Measurements from ENCODE around the gene ANKRD6.
A peak's percentile ranks its signal among the peaks of the same experiment; 100 is the strongest.

Gene ANKRD6

DNA sequence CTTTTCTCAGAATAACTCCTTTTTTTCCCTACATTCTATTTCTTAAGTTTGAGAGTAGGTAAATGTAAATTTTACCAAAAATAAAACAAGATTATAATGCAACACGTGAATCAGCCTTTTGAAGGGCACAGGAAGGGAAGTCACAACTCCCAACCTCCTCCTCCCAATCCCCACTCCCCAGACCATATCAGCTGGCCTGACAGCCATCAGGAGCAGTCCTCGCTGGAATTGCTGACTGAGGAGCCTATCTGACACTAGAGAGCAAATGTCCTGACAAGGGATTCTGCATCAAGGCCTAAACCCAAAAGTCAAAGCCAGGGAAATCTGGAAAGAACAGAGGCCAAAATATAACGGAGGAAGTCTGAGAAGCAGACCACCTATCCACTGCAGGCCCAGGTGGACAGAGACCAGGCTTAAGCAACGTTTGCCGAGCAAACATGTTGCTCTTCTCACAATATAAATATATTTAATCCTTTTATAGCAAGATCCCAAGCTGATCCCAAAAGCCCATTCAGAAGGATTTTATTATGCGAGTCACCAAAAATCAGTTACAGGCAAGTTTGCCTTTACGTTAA is 23.4 kb upstream of the ANKRD6 start:
- TF ChIP-seq GATA3 (IDR thresholded peaks at IDR 0.05; ENCODE audit: low read depth, low read length) (no peak), GATA2 (IDR thresholded peaks at IDR 0.05; ENCODE audit: low read depth, low read length) (no peak)

DNA sequence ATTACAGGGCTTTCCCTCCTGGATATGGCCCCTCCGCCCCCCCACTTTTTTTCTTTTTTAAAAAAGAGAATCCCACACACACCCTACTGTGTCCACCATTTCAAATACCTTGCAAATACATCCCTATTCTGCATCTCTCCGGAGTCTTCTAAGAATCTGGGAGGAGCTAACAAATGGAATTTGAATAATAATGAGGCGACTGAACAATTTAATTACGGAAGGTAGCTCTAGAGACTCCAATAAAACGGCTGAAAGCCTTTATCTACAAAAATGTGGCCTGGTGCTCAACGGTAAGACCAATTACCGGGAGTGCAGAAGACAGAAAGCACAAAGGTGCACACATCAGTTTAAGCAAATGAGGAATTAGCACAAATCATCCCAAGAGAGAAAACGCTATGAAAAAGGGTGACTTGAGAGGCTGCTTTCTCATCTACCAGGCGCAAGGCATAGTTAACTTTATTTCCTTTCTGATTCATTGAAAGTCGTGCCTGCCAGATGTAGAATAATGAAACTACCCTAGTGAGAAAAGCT is 22.7 kb upstream of the ANKRD6 start:
- TF ChIP-seq GATA3 (IDR thresholded peaks at IDR 0.05; ENCODE audit: low read depth, low read length): no peak
- TF ChIP-seq GATA2 (IDR thresholded peaks at IDR 0.05; ENCODE audit: low read depth, low read length): no peak

DNA sequence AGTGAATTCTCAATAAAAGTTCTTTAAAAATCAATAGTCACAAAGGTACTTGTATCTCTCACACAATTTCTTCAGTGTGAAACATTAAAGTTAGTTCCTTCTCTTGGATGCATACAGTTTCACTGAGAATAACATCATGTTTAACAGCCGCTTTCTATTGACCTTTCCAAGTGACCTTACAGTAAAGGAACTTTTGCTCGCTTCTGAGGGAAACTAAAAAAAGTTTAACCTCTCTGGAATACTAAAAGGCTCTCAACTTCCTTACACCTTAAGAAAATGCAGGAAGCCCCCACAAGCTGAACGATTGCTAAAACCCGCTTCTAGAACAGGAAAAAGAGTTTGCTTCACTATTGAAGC is 22.2 kb upstream of the ANKRD6 start:
- TF ChIP-seq GATA3 (IDR thresholded peaks at IDR 0.05; ENCODE audit: low read depth, low read length) (no peak), GATA2 (IDR thresholded peaks at IDR 0.05; ENCODE audit: low read depth, low read length) (no peak)

DNA sequence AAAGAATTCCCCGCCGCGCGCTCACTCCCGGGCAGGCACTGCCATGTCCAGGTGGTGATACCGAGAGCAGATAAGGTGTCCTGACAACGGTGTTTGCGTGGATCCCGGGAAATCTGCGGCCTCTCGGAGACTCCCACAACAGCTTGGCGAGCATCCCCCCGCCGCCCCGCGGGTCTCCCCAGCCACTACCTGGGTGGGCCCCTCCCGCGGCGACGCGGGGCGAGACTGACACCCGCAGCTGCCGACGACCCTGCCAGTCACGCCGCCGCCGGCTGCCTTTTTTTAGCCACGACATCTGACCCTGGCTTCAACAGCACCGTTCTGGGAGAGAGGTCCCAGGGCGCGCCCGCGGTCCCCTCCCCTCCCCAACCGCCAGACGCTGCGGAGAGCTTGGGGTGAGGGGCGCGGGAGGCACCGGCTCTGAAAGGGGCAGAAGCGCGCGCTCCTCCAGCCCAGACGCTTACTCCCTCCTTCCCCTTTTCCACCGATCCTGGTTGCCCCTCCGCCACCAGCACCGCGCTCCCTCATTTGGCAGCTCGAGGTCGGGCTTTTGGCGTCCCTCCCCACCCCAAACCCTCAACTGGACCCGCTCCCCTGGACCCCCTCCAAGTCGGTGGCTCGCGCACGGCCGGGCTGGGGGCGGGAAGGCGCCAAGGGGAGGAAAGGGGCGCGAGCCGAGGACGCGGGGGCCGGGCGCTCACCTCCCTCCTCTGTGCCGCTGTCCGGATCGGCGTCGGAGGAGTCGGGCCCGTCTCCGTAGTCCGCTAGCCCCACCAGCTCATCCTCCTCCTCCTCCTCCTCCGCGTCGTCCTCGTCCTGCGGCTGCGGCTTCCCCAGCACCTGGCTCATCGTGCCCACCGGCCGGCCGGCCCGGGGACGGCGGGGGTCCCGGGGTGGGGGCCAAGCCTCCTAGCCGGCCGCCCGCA is 21.5 kb upstream of the ANKRD6 start:
- TF ChIP-seq GATA3 (IDR thresholded peaks at IDR 0.05; ENCODE audit: low read depth, low read length) (no peak), GATA2 (IDR thresholded peaks at IDR 0.05; ENCODE audit: low read depth, low read length) (peak; percentile 89)

DNA sequence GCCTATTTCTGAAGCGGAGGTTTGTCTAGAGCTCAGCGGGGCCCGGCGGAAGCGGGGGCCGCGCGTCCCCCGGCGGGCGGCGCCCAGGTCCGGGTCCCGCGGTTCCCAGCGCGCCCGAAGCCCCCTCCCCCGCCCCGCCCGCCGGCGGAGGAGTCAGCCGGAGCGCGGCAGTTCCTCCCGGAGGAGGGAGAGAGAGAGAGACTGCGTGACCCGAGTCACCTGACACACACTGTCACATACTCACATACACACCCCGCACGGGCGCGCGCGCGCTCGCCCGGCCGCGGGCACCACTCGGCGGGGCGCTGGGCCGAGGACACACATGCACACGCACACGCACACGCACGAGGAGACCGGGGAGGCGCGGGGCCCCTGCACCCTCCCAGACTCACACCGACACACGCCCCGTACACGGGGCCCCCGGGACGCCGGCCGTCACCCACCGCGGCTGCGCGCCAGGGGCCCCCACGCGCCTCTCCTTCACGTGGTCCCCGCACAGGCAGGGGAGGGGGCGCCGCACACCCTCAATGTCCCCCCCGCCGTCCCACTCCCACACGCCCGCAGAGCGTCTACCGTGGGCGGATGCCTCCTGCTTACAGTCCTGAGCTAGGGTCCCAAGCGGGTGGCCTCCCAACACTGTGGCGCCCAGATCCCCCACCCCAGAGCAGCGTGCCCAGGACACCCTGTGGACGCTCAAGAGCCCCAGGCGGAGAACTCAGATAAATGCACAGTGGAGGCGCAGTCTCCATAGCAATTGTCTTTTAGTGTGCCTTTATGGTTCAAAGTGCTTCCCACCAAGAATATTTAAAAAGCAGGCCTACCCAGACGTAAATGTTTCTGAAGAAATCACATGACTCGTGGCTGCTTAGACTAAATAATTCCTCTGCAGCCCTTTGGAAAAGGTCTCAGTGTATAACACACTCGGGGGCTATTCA is 20.6 kb upstream of the ANKRD6 start, which contains the start of gene RRAGD:
Gene RRAGD (minus strand): TSS at position 203 of the 935 bp plus-strand sequence. CDS start 280 bp downstream, outside the sequence.
- TF ChIP-seq GATA2 (IDR thresholded peaks at IDR 0.05; ENCODE audit: low read depth, low read length) (no peak), GATA3 (IDR thresholded peaks at IDR 0.05; ENCODE audit: low read depth, low read length) (no peak)

DNA sequence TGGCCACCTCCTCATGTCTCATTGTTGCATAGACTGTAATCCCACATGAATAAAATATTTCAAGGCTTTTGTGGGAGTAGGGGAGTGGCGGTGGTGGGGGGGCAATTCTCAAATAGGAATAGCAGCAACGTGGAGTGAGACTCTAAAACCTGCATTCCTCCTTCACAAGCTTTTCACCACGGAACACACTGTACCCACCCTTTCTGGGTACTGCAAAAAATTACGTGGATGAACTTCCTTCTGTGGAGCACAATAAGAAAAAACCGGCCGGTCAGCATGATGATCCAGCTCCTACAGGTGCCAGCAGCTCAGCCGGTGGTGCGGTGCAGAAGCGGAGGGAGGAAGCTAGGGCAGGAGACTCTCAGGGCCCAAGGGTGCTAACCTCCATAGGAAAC is 19.9 kb upstream of the ANKRD6 start:
- TF ChIP-seq GATA3 (IDR thresholded peaks at IDR 0.05; ENCODE audit: low read depth, low read length): no peak

DNA sequence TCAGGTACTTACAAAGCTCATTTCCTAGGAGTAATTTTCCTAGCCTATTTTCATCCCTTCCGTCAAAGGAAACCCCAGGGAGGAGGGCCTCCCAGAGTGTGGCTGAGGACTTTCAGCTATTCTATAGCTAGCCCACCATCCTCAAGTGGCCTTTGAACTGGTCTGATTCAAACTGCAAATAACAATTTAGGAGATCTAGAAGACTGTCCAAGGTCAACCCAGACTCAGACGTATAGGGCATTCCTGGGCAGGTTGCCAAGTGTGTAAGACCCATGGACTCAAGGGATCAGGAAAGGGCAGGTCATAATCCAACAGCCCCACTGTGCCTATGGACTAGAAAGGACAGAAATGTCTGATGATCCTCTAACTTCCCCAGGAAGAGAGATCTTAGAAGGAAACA is 18.7 kb upstream of the ANKRD6 start:
- no peak for TF ChIP-seq GATA3 (IDR thresholded peaks at IDR 0.05; ENCODE audit: low read depth, low read length)
- no peak for TF ChIP-seq GATA2 (IDR thresholded peaks at IDR 0.05; ENCODE audit: low read depth, low read length)

DNA sequence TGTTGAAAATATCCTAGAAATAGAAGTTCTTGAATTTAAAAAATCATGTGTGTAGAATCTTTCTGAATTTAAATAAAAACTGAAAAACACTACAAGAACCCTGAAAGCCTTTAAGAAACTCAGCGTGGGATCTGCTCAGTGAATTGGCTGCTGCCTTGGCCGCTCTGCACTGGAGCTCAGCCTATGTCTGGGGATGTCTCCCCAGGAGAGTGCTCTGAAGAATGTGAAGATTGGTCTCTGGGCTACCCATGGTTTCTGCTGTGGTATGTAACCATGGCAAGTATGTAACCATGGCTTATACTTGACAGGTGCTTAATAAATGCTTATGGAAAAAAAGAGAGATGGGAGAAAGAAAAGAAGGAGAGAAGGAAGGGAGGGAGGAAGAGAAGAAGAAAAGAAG is 17.8 kb upstream of the ANKRD6 start:
- TF ChIP-seq GATA2 (IDR thresholded peaks at IDR 0.05; ENCODE audit: low read depth, low read length): no peak
- no peak for TF ChIP-seq GATA3 (IDR thresholded peaks at IDR 0.05; ENCODE audit: low read depth, low read length)

DNA sequence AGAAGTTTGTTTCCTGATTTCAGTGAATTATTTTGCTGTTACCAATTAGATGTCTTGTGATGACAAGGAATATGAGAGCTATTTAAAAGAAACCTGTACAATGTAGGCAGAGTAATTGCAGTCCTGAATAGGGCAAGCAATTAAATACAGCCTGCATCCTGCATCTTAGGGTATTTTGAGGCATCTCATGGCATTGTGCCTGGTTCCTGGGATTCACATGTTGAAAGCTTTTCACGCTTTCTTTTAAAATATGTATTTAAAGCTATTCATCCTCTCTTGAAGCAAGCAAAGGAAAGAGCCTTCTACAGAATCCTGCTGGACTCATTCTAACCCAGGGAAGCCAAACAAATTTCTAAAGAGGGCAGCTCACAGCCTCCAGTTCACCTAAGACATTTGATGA is 16.2 kb upstream of the ANKRD6 start:
- no peak for TF ChIP-seq GATA2 (IDR thresholded peaks at IDR 0.05; ENCODE audit: low read depth, low read length)
- TF ChIP-seq GATA3 (IDR thresholded peaks at IDR 0.05; ENCODE audit: low read depth, low read length): no peak

DNA sequence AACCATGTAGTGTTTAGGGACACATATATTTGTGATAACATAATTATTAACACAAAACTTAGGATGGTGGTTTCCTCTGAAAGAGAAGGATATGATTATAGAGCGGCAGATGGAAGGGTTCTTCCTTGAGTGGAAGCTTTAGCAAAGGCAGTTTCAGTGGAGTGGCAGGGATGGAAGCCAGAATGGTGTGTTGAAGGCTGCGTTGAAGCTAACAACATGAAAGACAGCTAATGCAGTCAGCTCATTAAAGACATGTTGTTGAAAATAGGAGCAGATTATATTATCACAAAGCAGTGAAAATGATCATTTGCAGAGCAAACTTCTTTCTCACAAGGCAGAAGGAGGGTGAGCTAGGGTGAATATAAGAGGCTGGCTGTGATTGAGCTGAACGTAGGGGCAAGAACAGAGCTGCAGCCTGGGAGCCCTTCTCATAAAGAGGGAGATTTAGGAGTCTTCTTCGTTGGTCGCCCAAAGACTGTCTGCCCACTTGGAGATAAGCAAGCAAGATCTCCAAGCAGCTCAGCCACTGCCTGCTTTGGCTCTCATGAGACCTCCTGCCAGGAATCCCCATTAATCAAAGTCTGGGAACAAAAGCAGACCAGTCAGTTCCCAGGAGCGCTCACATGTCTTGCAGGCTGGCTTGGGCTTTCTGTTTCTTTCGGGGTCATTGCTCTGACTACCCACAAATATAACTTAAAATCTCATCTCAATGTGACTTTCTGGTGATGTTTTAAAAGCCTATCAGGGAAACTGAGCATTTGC is 2.6 kb upstream of the ANKRD6 start:
- TF ChIP-seq GATA3 (IDR thresholded peaks at IDR 0.05; ENCODE audit: low read depth, low read length) (no peak), GATA2 (IDR thresholded peaks at IDR 0.05; ENCODE audit: low read depth, low read length) (no peak)

DNA sequence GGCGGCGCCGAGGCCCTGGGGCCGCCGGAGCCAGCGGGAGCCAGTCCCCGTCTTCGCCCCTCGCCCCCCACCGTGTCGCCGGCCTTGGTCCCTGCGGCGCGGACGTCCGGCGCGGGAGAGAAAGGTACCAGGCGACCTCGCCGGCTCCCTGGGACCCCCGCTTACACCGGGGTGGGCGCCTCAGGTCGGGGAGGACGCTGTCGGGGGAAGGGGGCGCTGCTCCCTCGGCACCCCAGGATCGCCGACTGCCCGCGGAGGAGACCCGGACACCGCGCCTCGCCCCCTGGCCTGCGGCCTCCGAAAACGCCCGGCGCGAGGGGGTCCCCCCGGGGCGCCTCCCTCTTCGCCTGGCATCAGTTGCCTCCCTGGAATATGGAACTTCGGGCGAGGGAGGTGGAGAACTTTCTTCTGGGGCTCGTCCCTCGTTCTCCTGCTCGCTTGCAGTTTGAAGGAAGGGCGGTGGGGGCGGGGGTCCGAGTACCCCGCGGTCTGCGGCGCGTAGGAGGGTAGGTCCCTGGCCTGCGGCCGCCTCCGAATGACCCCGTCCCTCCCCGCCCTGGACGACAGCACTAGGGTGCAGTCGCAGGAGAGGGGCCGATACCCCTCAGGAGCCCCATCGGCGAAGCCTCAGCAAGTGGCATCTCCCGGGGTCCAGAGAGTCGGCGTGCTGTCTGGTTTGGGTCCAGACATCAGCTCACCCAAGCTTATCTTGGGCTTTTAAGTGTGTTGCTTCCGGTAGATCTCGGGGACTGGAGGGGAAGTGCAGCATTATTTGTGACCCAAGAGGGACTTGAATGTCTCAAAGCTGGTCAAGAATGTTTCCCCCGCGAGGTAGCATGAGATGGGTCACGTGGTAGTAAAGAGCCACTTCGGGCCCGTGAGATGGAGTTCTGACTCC is 549 bp downstream of the ANKRD6 start:
- TF ChIP-seq GATA2 (IDR thresholded peaks at IDR 0.05; ENCODE audit: low read depth, low read length) (no peak), GATA3 (IDR thresholded peaks at IDR 0.05; ENCODE audit: low read depth, low read length) (no peak)

DNA sequence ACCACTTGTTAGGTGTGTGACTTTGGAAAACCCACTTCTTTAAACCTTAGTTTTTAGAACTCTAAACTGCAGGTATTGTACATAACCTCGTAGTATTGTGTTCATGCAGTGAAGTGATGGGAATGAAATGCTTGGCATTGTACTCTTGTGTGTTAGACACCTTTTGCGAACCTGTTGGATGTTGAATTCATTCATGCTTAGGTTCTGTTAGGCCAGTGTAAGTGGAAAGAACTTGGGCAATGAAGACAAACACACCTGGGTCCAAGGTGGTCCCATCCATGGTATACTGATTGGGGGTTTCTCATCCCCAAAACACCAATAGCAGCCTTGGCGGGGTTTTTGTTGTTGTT is 1.2 kb downstream of the ANKRD6 start:
- TF ChIP-seq GATA2 (IDR thresholded peaks at IDR 0.05; ENCODE audit: low read depth, low read length): no peak
- no peak for TF ChIP-seq GATA3 (IDR thresholded peaks at IDR 0.05; ENCODE audit: low read depth, low read length)

All from SH-SY5Y (cell line).